Uterus (tissue), 2 donors: ENCODE data around the gene SNAP29.

ENCODE experiments used
- CTCF ChIP-seq, 4 experiments: fragments of 200-600 bp in 2 of 4; fragments of 450-650 bp in 2 of 4; sonication (generic) in 2 of 4; IDR thresholded peaks; one replicate each; pipeline ENCODE4 v1.5.1; 2016 to 2019; ENCODE audit warnings: antibody characterized with exemption in 4 of 4, mild to moderate bottlenecking in 2 of 4, moderate library complexity in 1 of 4
- POLR2A ChIP-seq, 2 donors: fragments of 450-650 bp; IDR thresholded peaks; one replicate each; pipeline ENCODE4 v1.6.1; 2016; ENCODE audit warnings: antibody characterized with exemption in 2 of 2, mild to moderate bottlenecking in 1 of 2, moderate library complexity in 1 of 2

GRCh38 chr22:20818471-20818870 lies 40.3 kb upstream of the SNAP29 start:
- TF ChIP-seq CTCF (IDR thresholded peaks at IDR 0.05) (no peak), POLR2A (IDR thresholded peaks at IDR 0.05) (no peak)
